Measurements from ENCODE around the gene SMYD3.

DNA sequence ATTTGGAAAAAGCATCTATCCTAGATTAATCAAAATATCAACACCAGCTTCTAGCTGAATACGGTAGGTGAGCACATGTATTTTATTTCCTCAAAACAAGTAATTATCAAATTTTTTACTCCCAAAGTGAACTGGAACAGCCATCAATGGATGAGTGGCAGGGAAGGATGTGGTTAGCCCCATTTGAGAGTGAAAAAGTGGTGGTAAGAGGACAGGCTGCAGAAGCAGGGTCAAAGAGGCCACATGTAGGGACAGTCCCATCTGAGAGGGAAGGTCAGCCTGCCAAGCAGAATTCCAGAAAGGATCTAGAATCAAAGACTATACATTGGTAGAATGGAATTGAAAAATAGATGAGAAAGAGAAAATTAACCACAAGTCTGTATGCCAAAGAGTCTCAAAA, 163.8 kb downstream of the SMYD3 start:
- TF ChIP-seq, protein P1, sequence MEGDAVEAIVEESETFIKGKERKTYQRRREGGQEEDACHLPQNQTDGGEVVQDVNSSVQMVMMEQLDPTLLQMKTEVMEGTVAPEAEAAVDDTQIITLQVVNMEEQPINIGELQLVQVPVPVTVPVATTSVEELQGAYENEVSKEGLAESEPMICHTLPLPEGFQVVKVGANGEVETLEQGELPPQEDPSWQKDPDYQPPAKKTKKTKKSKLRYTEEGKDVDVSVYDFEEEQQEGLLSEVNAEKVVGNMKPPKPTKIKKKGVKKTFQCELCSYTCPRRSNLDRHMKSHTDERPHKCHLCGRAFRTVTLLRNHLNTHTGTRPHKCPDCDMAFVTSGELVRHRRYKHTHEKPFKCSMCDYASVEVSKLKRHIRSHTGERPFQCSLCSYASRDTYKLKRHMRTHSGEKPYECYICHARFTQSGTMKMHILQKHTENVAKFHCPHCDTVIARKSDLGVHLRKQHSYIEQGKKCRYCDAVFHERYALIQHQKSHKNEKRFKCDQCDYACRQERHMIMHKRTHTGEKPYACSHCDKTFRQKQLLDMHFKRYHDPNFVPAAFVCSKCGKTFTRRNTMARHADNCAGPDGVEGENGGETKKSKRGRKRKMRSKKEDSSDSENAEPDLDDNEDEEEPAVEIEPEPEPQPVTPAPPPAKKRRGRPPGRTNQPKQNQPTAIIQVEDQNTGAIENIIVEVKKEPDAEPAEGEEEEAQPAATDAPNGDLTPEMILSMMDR (IDR thresholded peaks at IDR 0.05; ENCODE audit: low read length): no peak
- TF ChIP-seq EZH2phosphoT487 (IDR thresholded peaks at IDR 0.05; ENCODE audit: low read length): no peak
